ENCODE data around the gene COA1.

- TF ChIP-seq CTCF (IDR thresholded peaks at IDR 0.05) (no peak), POLR2A (IDR thresholded peaks at IDR 0.05) (no peak)
These were observed 69.8 kb downstream of the COA1 start for GRCh38 chr7:43659549-43659896.

Data from gastroesophageal sphincter (tissue), 3 donors.